ENCODE data around the gene RPL29. TPM values are rescaled to one million over a fixed set of nuclear protein-coding genes. Genes with fewer than 3 reads are reported as not detected.

The RPL29 gene
- total and polyA plus RNA-seq, 2 of the 4 experiments (the other 2 are of a cell fraction), result 2,081 to 2,126 TPM

DNA sequence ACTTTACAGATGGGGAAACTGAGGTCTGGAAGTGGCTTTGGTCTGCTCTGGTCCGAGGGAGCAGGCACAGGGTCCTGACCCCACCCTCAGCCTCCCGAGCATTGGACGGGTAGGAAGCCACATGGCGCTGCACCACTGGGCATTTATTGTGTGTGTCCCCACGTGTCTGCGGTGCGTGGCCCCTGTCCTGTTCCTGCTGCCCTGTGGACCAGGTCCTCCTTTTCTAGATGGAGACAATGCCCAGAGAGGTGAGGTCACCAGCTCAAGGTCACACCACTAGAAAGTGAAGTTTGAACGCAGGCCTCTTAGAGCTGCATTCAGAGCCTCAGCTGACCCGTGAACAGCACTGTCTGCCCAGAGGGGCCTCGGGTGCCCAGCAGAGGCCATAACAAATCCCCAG is 33.8 kb upstream of the RPL29 start:
- ATAC-seq (ENCODE audit: low read depth) (no peak), DNase-seq (no peak)
- Histone ChIP-seq H4K5ac (ENCODE audit: low read depth, low read length) (no peak overlapping the region), H4K20me1 (ENCODE audit: insufficient read depth, low read length) (no peaks in the 10 kb centered on the region), H3K36me3 (ENCODE audit: control insufficient read depth, insufficient read depth, low read length) (no peaks in the 10 kb centered on the region), H3K9me1 (ENCODE audit: insufficient read depth, low read length) (no peaks in the 10 kb centered on the region), H4K91ac (ENCODE audit: insufficient read depth, low read depth, low read length) (no peak overlapping the region), H2AK5ac (ENCODE audit: low read depth, low read length) (no peak overlapping the region), H2BK20ac (ENCODE audit: low read depth, low read length) (no peak overlapping the region), H3K9me3 (ENCODE audit: control insufficient read depth, insufficient read depth, low read length) (no peaks in the 10 kb centered on the region), H3K18ac (ENCODE audit: low read depth, low read length) (no peak overlapping the region), H3K56ac (ENCODE audit: extremely low read depth, insufficient read depth, low read length) (no peak overlapping the region), H3K27ac (ENCODE audit: insufficient read depth, low read length) (no peak overlapping the region), H3K23ac (ENCODE audit: low read depth, low read length) (no peak overlapping the region), H3K9ac (ENCODE audit: low read depth, low read length) (no peak overlapping the region), H2AFZ (replicated peaks; ENCODE audit: low read length, poor library complexity) (no peak overlapping the region), H3K27me3 (ENCODE audit: control insufficient read depth, insufficient read depth, low read length) (no peaks in the 10 kb centered on the region; the same call in 1 of the 2 replicates), H3K4ac (ENCODE audit: low read depth, low read length) (no peak overlapping the region), H3K4me3 (ENCODE audit: insufficient read depth, low read depth, low read length) (no peak overlapping the region), H2BK120ac (ENCODE audit: low read depth, low read length) (no peak overlapping the region), H3K4me1 (ENCODE audit: control insufficient read depth, insufficient read depth, low read length) (no peaks in the 10 kb centered on the region), H2AK9ac (replicated peaks; ENCODE audit: low read depth, low read length, poor library complexity) (no peak overlapping the region), H3K79me1 (ENCODE audit: low read depth in 1 of 2, low read length in 2 of 2) (no peaks in the 10 kb centered on the region), H3K14ac (replicated peaks; ENCODE audit: low read depth, low read length) (no peak overlapping the region), H4K8ac (ENCODE audit: low read depth in 2 of 2, low read length in 2 of 2) (no peak overlapping the region), H2BK5ac (ENCODE audit: low read depth, low read length, poor library complexity, severe bottlenecking) (no peak overlapping the region), H2BK15ac (ENCODE audit: low read depth, low read length) (no peak overlapping the region), H3K4me2 (ENCODE audit: low read depth, low read length) (no peak overlapping the region)
- TF ChIP-seq MAZ (IDR thresholded peaks at IDR 0.05; ENCODE audit: borderline replicate concordance, low read depth, low read length) (no peak), CTCF (conservative IDR thresholded peaks at IDR 0.05; ENCODE audit: low read depth, low read length) (no peak), USF2 (IDR thresholded peaks at IDR 0.05; ENCODE audit: low read depth, low read length) (no peak), NFE2L2 (IDR thresholded peaks at IDR 0.05; ENCODE audit: low read depth, low read length) (no peak), RAD21 (IDR thresholded peaks at IDR 0.05; ENCODE audit: low read length) (no peak), FOS (IDR thresholded peaks at IDR 0.05; ENCODE audit: low read depth, low read length) (no peak), SMC3 (IDR thresholded peaks at IDR 0.05; ENCODE audit: low read depth, low read length) (no peak), MAFK (IDR thresholded peaks at IDR 0.05; ENCODE audit: low read depth, low read length) (no peak), BHLHE40 (IDR thresholded peaks at IDR 0.05; ENCODE audit: low read depth, low read length) (no peak), CHD1 (IDR thresholded peaks at IDR 0.05; ENCODE audit: low read depth, low read length) (no peak), RFX5 (IDR thresholded peaks at IDR 0.05; ENCODE audit: low read depth, low read length) (no peak), CEBPB (IDR thresholded peaks at IDR 0.05; ENCODE audit: low read depth, low read length) (no peak), POLR2A (IDR thresholded peaks at IDR 0.05; ENCODE audit: low read depth, low read length) (no peak), MXI1 (IDR thresholded peaks at IDR 0.05; ENCODE audit: borderline replicate concordance, low read depth, low read length) (no peak)
- TF ChIP-seq, protein P1, sequence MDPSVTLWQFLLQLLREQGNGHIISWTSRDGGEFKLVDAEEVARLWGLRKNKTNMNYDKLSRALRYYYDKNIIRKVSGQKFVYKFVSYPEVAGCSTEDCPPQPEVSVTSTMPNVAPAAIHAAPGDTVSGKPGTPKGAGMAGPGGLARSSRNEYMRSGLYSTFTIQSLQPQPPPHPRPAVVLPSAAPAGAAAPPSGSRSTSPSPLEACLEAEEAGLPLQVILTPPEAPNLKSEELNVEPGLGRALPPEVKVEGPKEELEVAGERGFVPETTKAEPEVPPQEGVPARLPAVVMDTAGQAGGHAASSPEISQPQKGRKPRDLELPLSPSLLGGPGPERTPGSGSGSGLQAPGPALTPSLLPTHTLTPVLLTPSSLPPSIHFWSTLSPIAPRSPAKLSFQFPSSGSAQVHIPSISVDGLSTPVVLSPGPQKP (IDR thresholded peaks at IDR 0.05; ENCODE audit: borderline replicate concordance, low read depth, low read length), result no peak
- intact Hi-C loops (cut with micrococcal nuclease), result no loop called here
- in situ Hi-C loops (cut with MboI; ENCODE audit: low sequenced_read_pairs), result no loop called here
- CTCF ChIA-PET, result no interaction called here
- dilution Hi-C loops (cut with HindIII; ENCODE audit: low sequenced_read_pairs, unreplicated experiment), result no loop called here
- BruUV-seq (replicated peaks), result no TSS peak
- POLR2A ChIA-PET (ENCODE audit: unreplicated experiment), result no interaction called here
- 88% methylated on average over 9 of the region's 10 CpGs; no CpG with 5 or more reads in 1 of the 2 experiments for WGBS, 2 experiments (ENCODE audit: extremely low coverage in 2 of 2, insufficient read length in 1 of 2)

Measured in IMR-90 (cell line).